GM10266 (cell line): Measurements from ENCODE around the gene UBA1.
"Not testable (repeated sequence)": the region's sequence is repeated elsewhere in the genome, so short reads cannot be mapped to it uniquely, and the experiment has no call there.

Experiments used
- DNase-seq: peaks from one replicate; pipeline ENCODE4 v3.0.0; 2012; ENCODE audit errors: extremely low spot score
- CTCF ChIP-seq: IDR thresholded peaks from 2 replicates; pipeline ENCODE4 v1.5.1; 2012; ENCODE audit warnings: mild to moderate bottlenecking, low read depth; ENCODE audit not compliant: control insufficient read depth, insufficient read depth; ENCODE audit errors: missing control alignments

UBA1 gene

DNA sequence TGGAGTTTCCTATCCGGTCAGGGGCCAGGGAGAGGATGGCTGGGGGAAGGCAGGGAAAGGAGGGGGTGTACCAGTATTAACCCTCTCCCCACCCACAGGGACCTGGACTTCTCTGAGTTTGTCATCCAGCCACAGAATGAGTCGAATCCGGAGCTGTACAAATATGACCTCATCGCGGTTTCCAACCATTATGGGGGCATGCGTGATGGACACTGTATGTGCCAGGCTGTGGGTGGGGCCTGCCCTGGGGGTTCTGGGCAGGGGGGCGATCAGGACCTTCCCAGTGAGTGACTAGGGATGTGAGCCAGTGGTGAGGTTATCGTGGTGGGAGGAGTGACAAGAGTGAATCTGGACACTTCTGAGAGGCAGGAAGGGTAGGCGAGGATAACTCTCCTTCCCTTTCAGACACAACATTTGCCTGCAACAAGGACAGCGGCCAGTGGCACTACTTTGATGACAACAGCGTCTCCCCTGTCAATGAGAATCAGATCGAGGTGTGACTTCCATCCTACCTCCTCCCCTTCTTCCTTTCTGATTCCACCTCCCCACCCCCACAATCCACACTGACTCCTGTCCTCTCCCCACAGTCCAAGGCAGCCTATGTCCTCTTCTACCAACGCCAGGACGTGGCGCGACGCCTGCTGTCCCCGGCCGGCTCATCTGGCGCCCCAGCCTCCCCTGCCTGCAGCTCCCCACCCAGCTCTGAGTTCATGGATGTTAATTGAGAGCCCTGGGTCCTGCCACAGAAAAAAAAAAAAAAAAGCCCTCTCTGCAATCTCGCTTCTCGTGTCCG, 53.8 kb downstream of the UBA1 start:
- no peak for TF ChIP-seq CTCF
- no peak for DNase-seq

DNA sequence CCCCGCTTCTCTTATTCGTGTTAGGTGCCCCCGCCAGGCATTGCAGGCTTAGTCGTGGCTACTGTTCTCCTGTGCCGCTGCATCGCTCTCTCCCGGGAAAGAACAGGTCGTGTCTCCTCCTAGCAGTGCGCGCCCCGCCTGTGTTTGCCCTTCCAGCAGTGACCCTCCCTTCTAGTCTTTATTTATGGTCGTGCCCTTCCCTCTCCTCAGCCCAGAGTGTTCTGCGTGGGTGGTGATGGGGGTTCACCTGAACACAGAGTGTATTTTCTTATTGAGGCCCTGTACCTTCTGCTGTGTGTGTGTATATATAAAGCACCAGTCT, 54.3 kb downstream of the UBA1 start:
- TF ChIP-seq CTCF: no peak
- no peak for DNase-seq

DNA sequence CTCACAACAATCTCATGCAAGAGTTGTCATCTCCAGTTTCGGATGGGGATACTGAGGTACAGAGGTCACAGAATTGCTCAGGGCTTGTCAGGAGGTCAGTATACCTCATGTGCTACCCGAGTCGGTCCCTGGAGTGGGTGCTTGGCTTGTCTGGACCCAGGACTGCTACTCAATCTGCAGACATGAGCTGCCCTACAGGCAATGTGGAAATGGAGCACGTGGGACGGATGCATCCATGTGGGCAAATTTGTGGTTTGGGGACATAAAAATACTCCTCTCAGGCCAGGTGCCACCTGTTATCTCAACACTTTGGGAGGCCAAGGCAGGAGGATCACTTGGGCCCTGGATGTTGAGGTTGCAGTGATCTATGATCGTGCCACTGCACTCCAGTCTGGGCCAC, 54.9 kb downstream of the UBA1 start:
- no peak for TF ChIP-seq CTCF
- DNase-seq: no peak

DNA sequence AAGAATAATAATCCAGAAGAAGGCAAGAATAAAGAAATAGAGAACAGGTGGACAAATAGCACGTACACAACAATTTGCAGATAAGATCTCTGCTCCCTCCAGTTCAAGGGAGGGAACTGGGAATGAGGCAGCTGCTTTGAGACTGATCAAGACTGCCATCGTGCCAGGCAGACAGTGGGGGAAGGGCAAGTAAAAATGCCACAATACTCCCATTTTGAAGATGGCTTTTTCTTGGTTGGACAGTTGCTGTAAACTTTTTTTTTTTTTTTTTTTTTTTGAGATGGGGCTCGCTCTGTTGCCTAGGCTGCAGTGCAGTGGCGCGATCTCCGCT, 56.4 kb downstream of the UBA1 start:
- no peak for DNase-seq
- TF ChIP-seq CTCF: no peak

GRCh38 chrX:47257620-47258019, 64.0 kb downstream of the UBA1 start:
- DNase-seq: not testable (repeated sequence)
